GM18907 (cell line): ENCODE results near the gene RAB28.

Experiments
- ATAC-seq: cut with Tn5 transposase; IDR thresholded peaks from one replicate; pipeline ENCODE4 v1.9.1; 2021; ENCODE audit warnings: mild to moderate bottlenecking, moderate library complexity; ENCODE audit not compliant: unreplicated experiment

Gene RAB28

DNA sequence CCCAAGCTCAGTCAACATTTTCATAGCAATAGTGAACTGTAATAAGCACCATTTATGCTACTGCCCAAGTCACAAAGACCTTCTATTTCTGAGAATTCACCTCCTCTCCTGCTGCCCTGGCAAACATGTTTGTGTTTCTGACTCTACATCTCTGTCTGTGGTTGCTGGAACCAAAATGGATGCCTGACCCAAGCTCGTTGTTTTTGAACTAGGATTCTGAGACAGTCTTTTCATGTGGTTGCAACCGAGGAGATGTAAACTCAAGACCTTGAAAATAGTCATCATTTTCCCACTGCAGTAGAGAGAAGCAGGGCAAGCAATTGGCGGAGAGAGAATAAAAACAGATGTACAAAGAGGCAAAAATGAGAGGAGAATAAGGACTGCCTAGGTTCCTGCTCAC is 160.2 kb downstream of the RAB28 start:
- no peak for ATAC-seq

DNA sequence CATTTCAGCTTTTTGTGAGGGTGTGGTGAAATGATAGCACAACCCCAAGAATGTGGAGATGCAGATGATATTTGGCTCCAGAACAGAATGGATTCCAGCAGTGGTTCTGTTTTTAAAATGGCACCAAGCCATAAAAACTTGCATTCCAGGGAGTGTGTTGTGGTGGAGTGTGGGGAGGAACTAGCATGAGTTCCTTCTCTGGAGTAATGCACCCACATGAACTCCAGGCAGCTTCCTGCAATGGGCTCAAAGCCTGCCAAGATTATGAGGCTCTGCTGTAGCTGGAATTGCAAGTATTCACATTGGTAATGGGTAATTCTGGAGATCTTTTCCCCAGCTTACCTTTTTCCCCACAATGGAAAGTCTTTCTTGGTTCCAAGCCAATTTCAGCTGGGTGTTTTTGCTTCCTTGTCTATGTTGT is 161.4 kb downstream of the RAB28 start:
- no peak for ATAC-seq
